Measurements from ENCODE around the gene BPIFA2. TPM values are rescaled to one million over a fixed set of nuclear protein-coding genes. Genes with fewer than 3 reads are reported as not detected.

The BPIFA2 gene
- total RNA-seq, 4 donors from 2014 or later, result 2.2 TPM; not detected in 3

Other genes starting within 250 kb of the BPIFA2 start
- gene SUN5, start 163.7 kb upstream of the BPIFA2 start, total RNA-seq, result not detected
- gene BPIFB2, start 160.5 kb upstream of the BPIFA2 start, total RNA-seq, result not detected
- gene BPIFB6, start 136.5 kb upstream of the BPIFA2 start, total RNA-seq, result not detected
- gene BPIFB3, start 114.3 kb upstream of the BPIFA2 start, total RNA-seq, result not detected
- not detected for gene BPIFB4, start 88.5 kb upstream of the BPIFA2 start, total RNA-seq
- not detected for gene BPIFA3, start 49.2 kb downstream of the BPIFA2 start, total RNA-seq
- gene BPIFA1, start 67.8 kb downstream of the BPIFA2 start, total RNA-seq, result not detected
- gene BPIFB1, start 115.1 kb downstream of the BPIFA2 start, total RNA-seq, result not detected
- gene CDK5RAP1, start 233.4 kb downstream of the BPIFA2 start, total RNA-seq, result 10 to 100 TPM; 29.5 to 36.7 (median 32.7) TPM